DND-41 (cell line): ENCODE results near the gene P4HA2.

Source experiments
- ATAC-seq: fragments of 200-7000 bp; cut with Tn5 transposase; 3 replicates; pipeline ENCODE4 v1.9.1; 2021; ENCODE audit warnings: low read depth; ENCODE audit not compliant: insufficient read depth
- DNase-seq: peaks from one replicate; pipeline ENCODE4 v3.0.0-alpha.2; 2020
- H2AFZ ChIP-seq: 2 replicates; pipeline ENCODE4 v1.6.0; 2012; ENCODE audit warnings: low read depth, low read length
- H3K27ac ChIP-seq: 2 replicates; pipeline ENCODE4 v1.5.1; 2012; ENCODE audit warnings: low read length, inconsistent platforms
- H3K27me3 ChIP-seq: fragments of 200-600 bp; sonication (generic); 2 replicates; pipeline ENCODE4 v1.6.0; 2012; ENCODE audit warnings: low read length, mild to moderate bottlenecking, inconsistent platforms; ENCODE audit not compliant: insufficient read depth, poor library complexity
- H3K36me3 ChIP-seq: 2 replicates; pipeline ENCODE4 v1.5.1; 2012; ENCODE audit warnings: low read length, inconsistent platforms; ENCODE audit not compliant: insufficient read depth
- H3K4me1 ChIP-seq: 2 replicates; pipeline ENCODE4 v1.5.1; 2012; ENCODE audit warnings: mild to moderate bottlenecking, low read length; ENCODE audit not compliant: insufficient read depth
- H3K4me2 ChIP-seq: 2 replicates; pipeline ENCODE4 v1.6.0; 2012; ENCODE audit warnings: mild to moderate bottlenecking, moderate library complexity, low read length, inconsistent platforms; ENCODE audit not compliant: insufficient read depth
- H3K4me3 ChIP-seq, 2 experiments: fragments of 200-600 bp in 1 of 2; shearing (Covaris generic) in 1 of 2; 2 replicates each; pipeline ENCODE4 v1.5.1; 2012 to 2016; ENCODE audit warnings: inconsistent platforms in 2 of 2, low read length in 2 of 2, mild to moderate bottlenecking in 2 of 2, low read depth in 1 of 2, moderate library complexity in 1 of 2
- H3K79me2 ChIP-seq: 2 replicates; pipeline ENCODE4 v1.6.0; 2012; ENCODE audit warnings: low read length, inconsistent platforms; ENCODE audit not compliant: insufficient read depth
- H3K9ac ChIP-seq: 2 replicates; pipeline ENCODE4 v1.6.0; 2012; ENCODE audit warnings: low read depth, mild to moderate bottlenecking, inconsistent platforms, low read length, moderate library complexity
- H3K9me3 ChIP-seq: 2 replicates; pipeline ENCODE4 v1.5.1; 2012; ENCODE audit warnings: low read length, moderate library complexity, mild to moderate bottlenecking, inconsistent platforms; ENCODE audit not compliant: insufficient read depth, severe bottlenecking
- H4K20me1 ChIP-seq: 2 replicates; pipeline ENCODE4 v1.6.0; 2012; ENCODE audit warnings: low read length; ENCODE audit not compliant: insufficient read depth
- EZH2 ChIP-seq: IDR thresholded peaks from 3 replicates; pipeline ENCODE4 v1.6.1; 2012; ENCODE audit warnings: borderline replicate concordance, low read depth, mild to moderate bottlenecking, moderate library complexity, low read length, inconsistent platforms; ENCODE audit not compliant: severe bottlenecking
- TF ChIP-seq, protein P1 (sequence below): IDR thresholded peaks from 2 replicates; pipeline ENCODE4 v1.5.1; 2012; ENCODE audit warnings: borderline replicate concordance, low read length, moderate library complexity, mild to moderate bottlenecking; ENCODE audit not compliant: poor library complexity, severe bottlenecking; ENCODE audit errors: extremely low read depth

Gene P4HA2

DNA sequence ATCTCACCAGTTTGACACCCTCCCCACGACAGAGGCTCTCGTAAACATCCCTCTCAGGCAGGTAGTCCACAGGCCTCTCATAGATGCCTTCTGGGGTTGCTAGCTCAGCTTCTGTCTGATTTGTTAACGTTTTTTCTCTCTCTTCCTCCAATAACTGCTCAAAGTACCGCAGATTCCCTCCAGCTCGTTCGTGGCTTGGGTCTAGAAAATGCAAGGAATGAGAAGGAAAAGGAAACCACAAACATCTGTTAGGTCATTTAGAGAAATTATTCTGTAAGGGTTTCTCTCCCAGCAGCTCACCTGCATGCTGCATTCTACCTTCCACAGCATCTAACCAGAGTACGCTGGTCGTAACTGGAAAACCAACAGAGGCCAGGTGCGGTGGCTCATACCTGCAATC, 18.5 kb downstream of the P4HA2 start:
- H3K9ac ChIP-seq = no peak overlapping the region
- no peak overlapping the region for H3K4me2 ChIP-seq
- H4K20me1 ChIP-seq = no peaks in the 10 kb centered on the region
- no peaks in the 10 kb centered on the region for H3K27me3 ChIP-seq
- ATAC-seq (no peak), DNase-seq (no peak)
- no peak overlapping the region for H3K27ac ChIP-seq
- no peaks in the 10 kb centered on the region for H3K9me3 ChIP-seq
- no peak for TF ChIP-seq EZH2
- TF ChIP-seq, protein P1, sequence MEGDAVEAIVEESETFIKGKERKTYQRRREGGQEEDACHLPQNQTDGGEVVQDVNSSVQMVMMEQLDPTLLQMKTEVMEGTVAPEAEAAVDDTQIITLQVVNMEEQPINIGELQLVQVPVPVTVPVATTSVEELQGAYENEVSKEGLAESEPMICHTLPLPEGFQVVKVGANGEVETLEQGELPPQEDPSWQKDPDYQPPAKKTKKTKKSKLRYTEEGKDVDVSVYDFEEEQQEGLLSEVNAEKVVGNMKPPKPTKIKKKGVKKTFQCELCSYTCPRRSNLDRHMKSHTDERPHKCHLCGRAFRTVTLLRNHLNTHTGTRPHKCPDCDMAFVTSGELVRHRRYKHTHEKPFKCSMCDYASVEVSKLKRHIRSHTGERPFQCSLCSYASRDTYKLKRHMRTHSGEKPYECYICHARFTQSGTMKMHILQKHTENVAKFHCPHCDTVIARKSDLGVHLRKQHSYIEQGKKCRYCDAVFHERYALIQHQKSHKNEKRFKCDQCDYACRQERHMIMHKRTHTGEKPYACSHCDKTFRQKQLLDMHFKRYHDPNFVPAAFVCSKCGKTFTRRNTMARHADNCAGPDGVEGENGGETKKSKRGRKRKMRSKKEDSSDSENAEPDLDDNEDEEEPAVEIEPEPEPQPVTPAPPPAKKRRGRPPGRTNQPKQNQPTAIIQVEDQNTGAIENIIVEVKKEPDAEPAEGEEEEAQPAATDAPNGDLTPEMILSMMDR = no peak
- no peaks in the 10 kb centered on the region for H3K36me3 ChIP-seq
- H3K4me3 ChIP-seq = no peak overlapping the region
- no peaks in the 10 kb centered on the region for H3K4me1 ChIP-seq
- H3K79me2 ChIP-seq = no peaks in the 10 kb centered on the region
- no peak overlapping the region for H2AFZ ChIP-seq

DNA sequence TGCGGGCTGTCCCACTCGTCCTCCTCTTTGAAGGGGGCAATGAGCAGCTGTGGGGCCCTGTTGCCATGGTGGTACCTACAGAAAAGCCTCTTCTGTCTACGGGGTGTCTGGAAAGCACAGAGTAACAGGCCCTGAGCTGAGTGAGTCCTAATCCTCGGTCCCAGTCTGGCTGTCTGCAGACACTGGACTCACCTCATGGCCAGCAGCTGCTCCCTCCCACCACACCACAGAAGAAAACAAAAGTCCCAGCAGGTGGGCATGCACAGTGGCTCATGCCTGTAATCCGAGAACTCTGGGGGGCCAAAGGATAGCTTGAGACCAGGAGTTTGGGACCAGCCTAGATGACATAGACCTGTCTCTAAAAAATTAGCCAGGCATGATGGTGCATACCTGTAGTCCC, 19.9 kb downstream of the P4HA2 start:
- H3K27me3 ChIP-seq = no peaks in the 10 kb centered on the region
- H3K9ac ChIP-seq = no peak overlapping the region
- no peaks in the 10 kb centered on the region for H3K79me2 ChIP-seq
- TF ChIP-seq EZH2 = no peak
- TF ChIP-seq, protein P1 = no peak
- no peaks in the 10 kb centered on the region for H3K36me3 ChIP-seq
- no peak for DNase-seq
- H2AFZ ChIP-seq = no peak overlapping the region
- no peak overlapping the region for H3K4me3 ChIP-seq
- no peak for ATAC-seq
- no peaks in the 10 kb centered on the region for H4K20me1 ChIP-seq
- no peak overlapping the region for H3K4me2 ChIP-seq
- no peaks in the 10 kb centered on the region for H3K9me3 ChIP-seq
- no peaks in the 10 kb centered on the region for H3K4me1 ChIP-seq
- H3K27ac ChIP-seq = no peak overlapping the region

DNA sequence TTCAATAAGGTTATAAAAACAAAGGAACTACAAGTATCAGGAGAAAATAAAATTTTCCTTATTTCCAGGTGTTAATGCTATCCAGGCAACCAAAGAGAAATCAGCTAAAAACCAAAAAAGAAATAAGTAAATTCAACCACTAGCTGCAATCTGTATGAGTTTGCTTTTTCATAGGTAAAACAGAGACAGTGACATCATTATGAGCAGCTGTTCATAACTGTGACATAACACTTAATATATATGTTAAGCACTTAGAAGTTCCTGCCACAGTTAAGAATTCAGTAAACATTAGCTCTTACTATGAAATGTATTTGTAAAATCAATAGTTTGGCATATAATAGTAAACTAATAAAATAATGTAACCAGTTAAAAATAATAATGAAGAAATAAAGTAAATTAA, 20.9 kb downstream of the P4HA2 start:
- Histone ChIP-seq H3K27me3 (no peaks in the 10 kb centered on the region), H3K4me2 (no peak overlapping the region), H2AFZ (no peak overlapping the region), H3K4me1 (no peaks in the 10 kb centered on the region), H3K36me3 (no peaks in the 10 kb centered on the region), H3K9ac (no peak overlapping the region), H3K4me3 (no peak overlapping the region), H3K79me2 (no peaks in the 10 kb centered on the region), H4K20me1 (no peaks in the 10 kb centered on the region), H3K9me3 (no peaks in the 10 kb centered on the region), H3K27ac (no peak overlapping the region)
- TF ChIP-seq, protein P1 = no peak
- TF ChIP-seq EZH2 = no peak
- ATAC-seq = no peak
- DNase-seq = no peak
